HG02588 (cell line): ENCODE measurements around the gene TTC9B.
A peak's percentile ranks its signal among the peaks of the same experiment; 100 is the strongest.

Source experiments
- ATAC-seq: cut with Tn5 transposase; IDR thresholded peaks from one replicate; pipeline ENCODE4 v1.9.1; 2021; ENCODE audit warnings: mild to moderate bottlenecking, moderate library complexity; ENCODE audit not compliant: unreplicated experiment

Gene TTC9B

DNA sequence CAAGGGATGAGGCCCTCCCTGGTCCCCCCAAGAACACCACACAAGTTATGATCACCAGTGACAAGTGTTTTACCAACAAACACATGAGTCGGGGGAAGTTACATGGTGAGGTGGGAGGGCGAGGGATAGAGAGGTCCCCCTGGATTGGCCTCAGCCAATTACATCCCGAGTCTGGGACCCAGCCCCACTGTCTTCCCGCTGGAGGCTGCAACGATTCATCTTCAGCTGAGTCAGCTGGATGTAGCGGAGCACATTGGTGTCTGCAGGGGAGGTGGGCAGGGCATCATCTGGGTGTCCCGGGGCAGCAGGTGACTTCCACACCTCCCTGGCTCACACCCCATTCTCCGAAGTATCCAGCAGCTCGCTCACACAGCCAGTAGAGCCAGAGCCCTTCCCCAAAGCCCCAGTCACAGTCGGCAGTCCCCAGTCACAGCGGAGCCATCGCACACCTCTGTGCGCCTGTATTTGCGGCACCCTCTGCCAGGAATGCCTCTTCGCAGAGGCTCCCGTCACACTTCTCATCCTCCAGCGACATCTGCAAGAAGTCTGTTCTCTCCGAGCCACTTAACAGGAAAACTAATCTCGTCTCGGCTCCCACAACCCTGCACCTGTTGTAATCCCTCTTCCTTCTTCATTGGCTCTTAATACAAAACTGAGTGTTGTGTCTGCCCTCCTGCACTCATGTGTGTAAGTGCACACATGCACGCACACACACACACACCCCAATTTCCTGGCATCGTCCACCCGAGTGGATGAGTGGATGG is 2.0 kb downstream of the TTC9B start:
- ATAC-seq, result no peak

DNA sequence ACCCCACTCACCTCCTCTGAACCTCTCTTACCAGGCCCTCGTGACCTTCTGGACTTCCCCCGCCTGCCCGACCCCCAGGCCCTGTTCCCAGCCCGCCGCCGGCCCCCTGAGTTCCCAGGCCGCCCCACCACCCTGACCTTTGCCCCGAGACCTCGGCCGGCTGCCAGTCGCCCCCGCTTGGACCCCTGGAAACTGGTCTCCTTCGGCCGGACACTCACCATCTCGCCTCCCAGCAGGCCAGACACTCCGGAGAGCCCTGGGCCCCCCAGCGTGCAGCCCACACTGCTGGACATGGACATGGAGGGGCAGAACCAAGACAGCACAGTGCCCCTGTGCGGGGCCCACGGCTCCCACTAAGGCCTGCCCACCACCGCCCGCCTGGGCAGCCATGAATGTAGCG is 3.2 kb downstream of the TTC9B start:
- ATAC-seq, result no peak

DNA sequence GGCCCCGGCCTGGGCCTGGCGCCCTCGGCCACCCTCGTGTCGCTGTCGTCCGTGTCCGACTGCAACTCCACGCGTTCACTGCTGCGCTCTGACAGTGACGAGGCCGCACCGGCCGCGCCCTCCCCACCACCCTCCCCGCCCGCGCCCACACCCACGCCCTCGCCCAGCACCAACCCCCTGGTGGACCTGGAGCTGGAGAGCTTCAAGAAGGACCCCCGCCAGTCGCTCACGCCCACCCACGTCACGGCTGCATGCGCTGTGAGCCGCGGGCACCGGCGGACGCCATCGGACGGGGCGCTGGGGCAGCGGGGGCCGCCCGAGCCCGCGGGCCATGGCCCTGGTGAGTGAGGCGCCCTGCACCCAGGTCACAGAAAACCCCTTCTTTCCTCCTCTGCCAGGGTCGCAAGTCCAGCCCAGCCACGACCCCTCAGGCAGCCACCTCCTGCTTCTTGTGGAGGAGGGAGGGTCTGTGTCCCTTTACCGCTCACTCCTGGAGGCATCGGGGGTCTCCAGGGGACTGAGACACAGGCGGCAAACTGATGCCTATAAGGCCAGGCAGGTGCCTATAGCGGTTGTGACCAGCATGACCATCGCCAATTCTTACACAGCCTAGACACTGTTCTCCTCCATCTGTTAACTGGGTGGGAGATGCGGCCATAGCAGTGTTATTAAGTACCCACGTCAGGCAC is 4.2 kb downstream of the TTC9B start:
- no peak for ATAC-seq

DNA sequence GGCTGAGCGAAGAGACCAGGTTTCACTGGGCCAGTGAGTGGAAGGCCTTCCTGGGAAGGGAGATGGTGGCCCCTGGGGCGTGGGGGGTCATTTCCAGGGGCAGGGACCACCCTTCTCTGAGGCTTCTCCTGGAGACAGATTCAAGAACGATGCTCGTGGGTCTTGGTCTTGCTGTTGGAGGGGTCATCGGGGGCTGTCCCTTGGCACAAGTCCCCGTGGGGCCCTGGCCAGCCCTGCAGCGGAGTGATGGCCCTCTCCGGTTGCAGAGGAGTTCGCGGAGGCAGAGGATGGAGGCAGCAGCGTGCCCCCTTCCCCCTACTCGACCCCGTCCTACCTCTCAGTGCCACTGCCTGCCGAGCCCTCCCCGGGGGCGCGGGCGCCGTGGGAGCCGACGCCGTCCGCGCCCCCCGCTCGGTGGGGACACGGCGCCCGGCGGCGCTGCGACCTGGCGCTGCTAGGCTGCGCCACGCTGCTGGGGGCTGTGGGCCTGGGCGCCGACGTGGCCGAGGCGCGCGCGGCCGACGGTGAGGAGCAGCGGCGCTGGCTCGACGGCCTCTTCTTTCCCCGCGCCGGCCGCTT is 4.8 kb downstream of the TTC9B start:
- no peak for ATAC-seq

DNA sequence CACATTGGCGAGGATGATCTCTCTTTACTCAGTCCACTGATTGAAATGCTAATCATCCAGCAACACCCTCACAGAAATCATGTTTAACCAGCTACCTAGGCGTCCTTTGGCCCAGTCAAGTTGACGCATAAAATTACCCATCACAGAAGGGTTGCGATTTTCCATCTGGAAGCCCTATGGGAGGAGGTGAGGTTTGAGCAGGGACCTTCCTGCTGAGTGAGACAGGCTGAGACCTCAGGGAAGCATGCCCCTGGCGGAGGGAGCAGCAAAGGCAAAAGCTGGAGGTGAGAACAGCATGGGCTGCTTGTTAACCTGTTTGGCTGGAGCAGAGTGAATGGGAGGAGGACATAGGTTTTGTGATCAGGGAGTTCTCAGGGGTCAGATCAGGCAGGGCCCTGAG is 7.3 kb downstream of the TTC9B start:
- no peak for ATAC-seq

DNA sequence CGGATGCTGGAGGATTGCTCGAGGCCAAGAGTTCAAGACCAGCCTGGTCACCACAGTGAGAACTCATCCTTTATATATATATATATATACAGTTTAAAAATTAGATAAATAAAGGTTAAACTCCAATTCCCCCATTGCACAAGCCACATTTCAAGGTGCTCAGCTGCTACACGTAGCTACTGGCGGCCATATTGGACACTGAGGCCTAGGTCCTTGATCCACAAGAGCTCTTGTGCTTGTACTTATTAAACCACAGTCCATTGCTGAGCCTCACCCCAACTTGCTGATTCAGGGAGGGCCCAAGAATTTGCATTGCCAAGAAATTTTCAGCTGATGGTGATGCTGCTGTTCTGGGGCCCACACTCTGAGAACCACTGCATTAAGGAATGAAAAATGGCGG is 9.6 kb downstream of the TTC9B start:
- no peak for ATAC-seq

DNA sequence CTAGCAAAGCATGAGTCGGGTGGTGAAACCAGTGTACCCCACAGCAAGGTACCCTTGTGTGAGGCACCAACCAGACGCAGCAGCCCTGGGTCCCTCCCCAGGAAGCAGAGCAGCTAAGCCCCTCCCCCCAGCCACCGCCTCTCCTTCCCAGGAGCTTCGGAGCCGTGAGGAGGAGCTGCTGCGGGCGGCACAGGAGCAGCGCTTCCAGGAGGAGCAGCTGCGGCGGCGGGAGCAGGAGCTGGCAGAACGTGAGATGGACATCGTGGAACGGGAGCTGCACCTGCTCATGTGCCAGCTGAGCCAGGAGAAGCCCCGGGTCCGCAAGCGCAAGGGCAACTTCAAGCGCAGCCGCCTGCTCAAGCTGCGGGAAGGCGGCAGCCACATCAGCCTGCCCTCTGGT is 12.4 kb downstream of the TTC9B start:
- ATAC-seq, result no peak

DNA sequence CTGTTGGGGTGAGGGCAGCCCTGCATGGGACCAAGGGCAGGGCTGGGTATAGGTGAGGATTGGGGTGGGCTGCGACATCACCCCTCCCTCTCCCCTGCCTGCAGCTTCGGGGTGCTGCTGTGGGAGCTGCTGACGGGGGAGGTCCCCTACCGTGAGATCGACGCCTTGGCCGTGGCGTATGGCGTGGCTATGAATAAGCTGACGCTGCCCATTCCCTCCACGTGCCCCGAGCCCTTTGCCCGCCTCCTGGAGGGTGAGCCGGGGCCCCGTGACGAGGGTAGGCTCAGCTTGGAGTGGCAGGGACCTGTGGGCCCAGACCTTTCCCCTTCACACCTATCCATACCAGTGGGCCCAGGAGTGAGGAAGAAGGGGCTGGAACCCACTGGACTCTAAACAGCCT is 13.8 kb downstream of the TTC9B start:
- ATAC-seq, result no peak

DNA sequence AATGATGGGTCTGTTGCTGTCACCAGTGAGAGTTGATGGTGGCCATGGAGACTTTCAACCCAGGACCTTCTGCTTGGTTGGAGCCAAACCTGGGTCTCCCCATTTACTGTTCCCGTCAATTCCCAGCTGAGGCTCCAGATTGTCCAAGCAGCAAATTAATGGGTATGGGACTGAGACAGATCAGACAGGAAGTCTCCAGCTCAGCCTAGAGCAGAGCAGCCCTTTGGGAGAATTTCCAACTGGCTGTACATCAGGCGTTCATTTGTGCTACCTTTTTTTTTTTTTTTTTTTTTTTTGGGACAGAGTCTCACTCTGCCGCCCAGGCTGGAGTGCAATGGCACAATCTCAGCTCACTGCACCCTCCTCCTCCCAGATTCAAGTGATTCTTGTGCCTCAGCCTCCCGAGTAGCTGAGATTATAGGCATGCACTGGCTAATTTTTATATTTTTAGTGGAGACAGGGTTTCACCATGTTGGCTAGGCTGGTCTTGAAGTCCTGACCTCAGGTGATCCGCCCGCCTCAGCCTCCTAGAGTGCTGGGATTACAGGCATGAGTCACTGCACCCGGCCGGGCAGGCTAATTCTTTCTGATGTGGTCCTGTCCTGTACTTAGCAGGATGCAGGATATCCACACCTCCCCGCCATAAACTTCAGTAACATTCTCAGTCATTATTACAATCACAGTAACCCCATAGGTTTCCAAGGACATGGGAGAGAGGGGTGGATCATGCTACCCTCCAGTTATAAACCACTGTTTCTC is 17.7 kb downstream of the TTC9B start:
- no peak for ATAC-seq

DNA sequence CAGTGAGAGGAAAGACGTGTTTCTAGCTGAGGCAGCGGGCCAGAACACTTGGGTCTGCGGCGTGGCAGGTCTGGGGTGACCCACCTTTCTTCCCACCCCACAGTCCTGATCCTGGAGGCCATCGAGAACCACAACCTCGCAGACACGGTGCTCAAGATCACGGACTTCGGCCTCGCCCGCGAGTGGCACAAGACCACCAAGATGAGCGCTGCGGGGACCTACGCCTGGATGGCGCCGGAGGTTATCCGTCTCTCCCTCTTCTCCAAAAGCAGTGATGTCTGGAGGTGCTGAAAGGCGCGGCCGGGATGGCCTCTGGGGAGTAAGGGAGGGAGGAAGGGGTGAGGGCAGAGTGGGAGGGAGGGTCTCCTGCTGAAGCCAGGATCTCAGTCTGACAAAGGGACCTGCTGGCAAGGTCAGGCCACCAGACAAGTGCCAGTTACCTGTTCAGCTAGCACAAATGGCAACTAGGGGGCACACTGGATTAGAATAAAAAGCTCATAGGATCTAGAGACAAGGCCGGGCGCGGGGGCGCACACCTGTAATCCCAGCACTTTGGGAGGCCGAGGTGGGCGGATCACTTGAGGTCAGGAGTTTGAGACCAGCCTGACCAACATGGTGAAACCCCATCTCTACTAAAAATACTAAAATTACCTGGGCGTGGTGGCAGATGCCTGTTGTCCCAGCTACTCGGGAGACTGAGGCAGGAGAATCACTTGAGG is 19.8 kb downstream of the TTC9B start:
- no peak for ATAC-seq

DNA sequence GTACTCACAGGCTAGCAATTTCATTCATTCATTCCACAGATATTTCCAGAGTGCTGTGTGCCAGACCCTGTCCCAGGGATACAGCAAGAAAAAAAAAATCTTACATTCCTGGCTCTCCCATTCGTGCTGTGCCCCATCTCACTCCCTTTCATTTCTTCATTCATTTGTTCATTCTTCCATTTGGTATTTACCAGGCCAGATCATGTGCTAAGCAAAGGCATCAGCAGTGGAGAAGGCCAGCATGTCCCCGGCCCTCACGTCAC is 24.7 kb downstream of the TTC9B start:
- ATAC-seq, result no peak

DNA sequence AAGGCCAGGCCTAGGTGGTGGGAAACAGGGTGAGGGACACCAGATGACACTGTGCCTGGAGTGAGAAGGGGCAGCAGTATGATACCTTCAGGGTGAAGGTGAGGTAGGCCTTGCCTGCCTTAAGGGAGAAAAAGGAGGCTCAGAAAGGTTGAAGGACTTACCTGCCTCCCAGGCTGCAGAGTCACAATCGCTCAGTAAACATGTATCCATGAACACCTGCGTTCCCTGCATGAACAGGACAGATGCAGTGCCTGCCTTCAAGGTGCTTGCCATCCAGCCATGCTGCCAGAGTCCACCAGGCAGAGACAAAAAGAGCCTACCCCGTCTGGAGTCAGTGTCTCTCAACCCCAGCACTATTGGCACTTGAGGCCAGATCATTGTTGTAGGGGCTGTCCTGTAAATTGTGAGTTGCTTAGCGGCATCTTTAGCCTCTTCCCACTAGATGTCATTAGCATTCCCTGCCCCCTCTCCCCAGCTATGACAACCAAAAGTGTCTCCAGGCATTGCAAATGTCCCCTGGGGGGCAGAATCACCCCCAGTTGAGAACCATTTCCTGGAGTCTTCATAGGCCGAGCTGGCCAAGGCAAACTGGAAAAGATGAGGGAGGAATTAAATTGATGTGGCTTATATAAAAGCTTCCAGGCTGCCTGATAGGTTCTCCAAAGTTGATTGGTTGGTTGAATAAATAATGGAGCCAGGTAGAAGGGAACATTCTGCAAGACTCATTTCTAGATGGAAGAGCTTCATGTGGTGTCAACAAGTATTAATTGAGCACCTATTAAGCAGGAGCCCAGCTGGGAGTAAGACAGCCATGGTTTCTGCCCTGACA is 25.2 kb downstream of the TTC9B start:
- no peak for ATAC-seq

DNA sequence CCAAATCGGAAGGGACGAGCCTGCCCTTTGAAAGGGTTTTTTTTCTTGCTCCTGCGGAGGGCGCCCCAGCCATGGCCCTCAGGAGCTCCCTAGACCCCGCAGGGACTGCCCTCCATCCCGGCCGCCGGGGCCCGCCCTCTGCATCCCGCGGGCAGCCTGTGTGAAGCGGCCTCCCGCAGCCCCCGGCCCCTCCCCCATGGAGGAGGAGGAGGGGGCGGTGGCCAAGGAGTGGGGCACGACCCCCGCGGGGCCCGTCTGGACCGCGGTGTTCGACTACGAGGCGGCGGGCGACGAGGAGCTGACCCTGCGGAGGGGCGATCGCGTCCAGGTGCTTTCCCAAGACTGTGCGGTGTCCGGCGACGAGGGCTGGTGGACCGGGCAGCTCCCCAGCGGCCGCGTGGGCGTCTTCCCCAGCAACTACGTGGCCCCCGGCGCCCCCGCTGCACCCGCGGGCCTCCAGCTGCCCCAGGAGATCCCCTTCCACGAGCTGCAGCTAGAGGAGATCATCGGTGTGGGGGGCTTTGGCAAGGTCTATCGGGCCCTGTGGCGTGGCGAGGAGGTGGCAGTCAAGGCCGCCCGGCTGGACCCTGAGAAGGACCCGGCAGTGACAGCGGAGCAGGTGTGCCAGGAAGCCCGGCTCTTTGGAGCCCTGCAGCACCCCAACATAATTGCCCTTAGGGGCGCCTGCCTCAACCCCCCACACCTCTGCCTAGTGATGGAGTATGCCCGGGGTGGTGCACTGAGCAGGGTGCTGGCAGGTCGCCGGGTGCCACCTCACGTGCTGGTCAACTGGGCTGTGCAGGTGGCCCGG is 26.1 kb downstream of the TTC9B start:
- peak; percentile 11 for ATAC-seq

DNA sequence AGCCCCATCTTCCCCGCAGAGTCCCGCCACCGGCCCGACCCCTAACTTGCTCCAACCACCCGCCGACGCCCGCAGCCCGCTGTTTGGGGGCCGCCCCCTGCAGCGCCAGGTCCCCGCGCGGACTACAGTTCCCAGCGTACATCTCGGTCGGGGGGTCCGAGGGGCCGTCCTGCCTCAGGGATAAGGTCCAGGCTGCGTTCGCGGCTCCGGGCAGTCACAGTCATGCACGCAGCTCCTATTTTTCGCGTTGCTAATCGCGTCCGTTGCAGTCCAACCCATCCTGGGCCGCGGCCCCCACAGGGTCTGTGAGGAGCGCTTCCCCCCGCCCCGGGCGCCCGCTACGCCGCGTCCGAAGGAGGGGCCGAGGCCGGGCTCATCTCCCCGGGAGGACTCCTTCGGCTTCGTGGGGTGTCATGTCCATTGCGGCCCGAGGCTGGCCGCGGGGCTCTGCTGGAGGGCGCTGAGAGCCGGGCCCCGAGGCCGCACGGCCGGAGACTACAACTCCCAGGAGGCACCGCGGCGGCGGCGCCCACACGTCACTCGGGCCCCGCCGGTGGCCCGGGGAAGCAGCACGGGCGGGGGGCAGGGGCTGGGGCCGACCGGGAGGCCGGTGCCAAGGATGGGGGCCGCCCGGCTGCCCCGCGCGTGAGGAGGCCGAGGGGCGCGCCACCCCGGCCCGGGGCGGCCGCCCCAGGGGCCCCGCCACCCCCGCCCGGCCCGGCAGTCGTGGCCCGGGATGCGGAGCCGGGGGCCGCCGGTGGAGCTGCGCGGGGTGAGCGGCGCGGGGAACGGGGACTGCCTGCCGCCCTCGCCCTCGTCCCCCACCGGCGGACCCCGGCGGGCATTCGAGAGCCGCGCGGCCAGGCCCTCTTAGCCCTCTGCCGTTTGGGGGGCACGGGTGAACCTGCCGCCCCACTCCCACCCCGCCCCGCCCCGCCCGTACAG is 27.0 kb downstream of the TTC9B start, which contains the start of gene MAP3K10:
TSS of gene MAP3K10 (plus strand) at position 536 of the 945 bp plus-strand sequence. CDS start 606 bp downstream, outside the sequence.
- ATAC-seq, result peak; percentile 71

DNA sequence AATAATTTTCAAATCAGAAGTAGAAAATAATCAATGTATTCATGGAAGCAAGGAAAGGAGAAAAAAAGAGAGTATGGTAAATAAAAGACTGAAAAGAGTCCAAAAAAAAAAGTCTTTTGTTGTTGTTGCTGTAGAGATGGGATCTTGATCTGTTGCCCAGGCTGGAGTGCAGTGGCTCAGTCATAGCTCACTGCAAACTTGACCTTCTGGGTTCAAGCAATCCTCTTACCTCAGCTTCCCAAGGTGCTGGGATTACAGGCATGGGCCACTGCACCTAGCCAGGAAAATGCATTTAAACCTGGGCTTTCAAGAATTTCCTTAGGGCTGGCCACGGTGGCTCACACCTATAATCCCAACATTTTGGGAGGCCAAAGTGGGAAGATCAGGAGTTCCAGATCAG is 33.9 kb downstream of the TTC9B start:
- ATAC-seq, result no peak

DNA sequence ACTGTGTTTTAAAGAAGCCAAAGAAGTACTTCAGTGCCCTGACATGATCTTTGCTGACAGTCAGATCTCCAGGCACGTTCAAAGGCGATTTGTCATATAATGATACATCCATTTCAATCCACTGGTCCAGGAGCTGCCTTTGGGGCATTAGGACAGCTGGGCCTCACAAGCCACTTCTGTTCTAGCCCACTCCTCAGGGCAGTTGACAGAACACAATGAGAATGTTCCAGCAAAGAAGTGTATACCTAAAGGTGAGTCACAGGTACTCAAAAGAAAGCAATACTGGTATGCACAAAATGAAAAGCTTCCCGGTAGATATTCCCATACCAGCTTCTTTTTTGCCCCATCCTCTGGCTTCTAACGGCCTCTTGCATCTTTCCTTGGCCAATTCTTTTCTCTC is 39.4 kb downstream of the TTC9B start:
- ATAC-seq, result no peak

DNA sequence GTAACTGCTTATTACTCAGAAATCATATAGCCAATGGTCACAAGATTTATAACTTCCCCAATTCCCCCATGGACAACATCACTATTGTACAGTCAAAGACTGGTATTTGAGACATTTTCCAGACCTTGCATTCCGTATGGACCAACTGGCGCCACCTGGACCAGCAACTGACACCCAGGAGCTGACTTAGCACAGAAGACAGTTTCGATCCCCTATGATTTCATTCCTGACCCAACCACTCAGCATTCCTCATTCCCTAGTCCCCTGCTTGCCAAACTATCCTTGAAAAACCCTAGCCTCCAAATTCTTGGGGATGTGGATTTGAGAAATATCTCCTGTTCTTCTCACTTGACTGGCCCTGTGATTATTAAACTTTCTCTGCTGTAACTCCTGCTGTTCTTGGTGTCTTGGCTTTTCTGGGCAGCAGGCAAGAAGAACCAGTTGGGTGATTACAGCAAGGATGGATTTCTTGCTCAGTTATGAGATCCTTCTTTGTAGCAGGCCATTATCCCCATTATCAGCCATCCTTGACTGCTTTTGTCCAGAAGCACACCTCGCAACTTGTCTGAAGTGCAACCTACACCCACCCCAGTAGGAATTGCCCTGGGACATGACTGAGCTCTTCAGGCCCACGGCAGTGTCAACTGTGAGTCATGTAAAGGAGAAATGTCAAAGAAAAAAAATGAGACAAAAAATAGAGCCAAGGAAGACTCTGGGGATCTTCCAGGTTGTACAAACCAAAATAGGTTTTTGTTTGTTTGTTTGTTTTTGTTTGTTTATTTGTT is 40.7 kb downstream of the TTC9B start:
- no peak for ATAC-seq
